Smooth muscle cell (in vitro differentiated cells): ENCODE results near the gene SELENOM. TPM values are rescaled to one million over a fixed set of nuclear protein-coding genes. Genes with fewer than 3 reads are reported as not detected.

Experiments
- DNase-seq: peaks from one replicate; lab custom pipeline; 2025; ENCODE audit not compliant: unreplicated experiment; lab: John Stamatoyannopoulos, UW
- H2AFZ ChIP-seq: fragments of 200-600 bp; sonication (generic); 2 replicates; pipeline ENCODE4 v1.6.0; 2016; ENCODE audit warnings: antibody characterized with exemption, low read depth, mild to moderate bottlenecking
- H3F3A ChIP-seq: fragments of 200-600 bp; sonication (generic); 2 replicates; pipeline ENCODE4 v1.6.0; 2017; ENCODE audit warnings: antibody characterized with exemption, low read depth
- H3K27ac ChIP-seq: fragments of 200-600 bp; sonication (generic); 2 replicates; pipeline ENCODE4 v1.5.1; 2016; ENCODE audit warnings: low read depth, mild to moderate bottlenecking
- H3K27me3 ChIP-seq: fragments of 200-600 bp; sonication (generic); 2 replicates; pipeline ENCODE4 v1.6.1; 2016; ENCODE audit warnings: low read depth, mild to moderate bottlenecking
- H3K36me3 ChIP-seq: fragments of 200-600 bp; sonication (generic); 2 replicates; pipeline ENCODE4 v1.5.1; 2016; ENCODE audit warnings: low read depth
- H3K4me1 ChIP-seq: fragments of 200-600 bp; sonication (generic); 2 replicates; pipeline ENCODE4 v1.5.1; 2016; ENCODE audit warnings: low read depth
- H3K4me2 ChIP-seq: fragments of 200-600 bp; sonication (generic); 2 replicates; pipeline ENCODE4 v1.6.0; 2016; ENCODE audit warnings: mild to moderate bottlenecking
- H3K4me3 ChIP-seq: fragments of 200-600 bp; sonication (generic); 2 replicates; pipeline ENCODE4 v1.5.1; 2016; ENCODE audit warnings: mild to moderate bottlenecking
- H3K79me2 ChIP-seq: fragments of 200-600 bp; sonication (generic); 2 replicates; pipeline ENCODE4 v1.6.0; 2016; ENCODE audit warnings: low read depth, mild to moderate bottlenecking
- H3K9ac ChIP-seq: fragments of 200-600 bp; sonication (generic); 2 replicates; pipeline ENCODE4 v1.6.0; 2016; ENCODE audit warnings: low read depth
- H3K9me3 ChIP-seq: fragments of 200-600 bp; sonication (generic); replicated peaks from 2 replicates; pipeline ENCODE4 v1.5.1; 2016; ENCODE audit warnings: low read depth
- H4K20me1 ChIP-seq: fragments of 200-600 bp; sonication (generic); 2 replicates; pipeline ENCODE4 v1.6.0; 2016; ENCODE audit warnings: low read depth
- CTCF ChIP-seq: fragments of 200-600 bp; sonication (generic); IDR thresholded peaks from 2 replicates; pipeline ENCODE4 v1.5.1; 2017; ENCODE audit warnings: borderline replicate concordance, mild to moderate bottlenecking, antibody characterized with exemption; ENCODE audit not compliant: insufficient read depth, poor library complexity, severe bottlenecking
- WGBS: methylation state at CpG from one replicate; pipeline ENCODE4 v1.1.7; 2016; ENCODE audit warnings: low lambda C conversion rate; 5-methylcytosine and 5-hydroxymethylcytosine counted together
- polyA plus RNA-seq: library from polyadenylated mRNA; unstranded; fragments of >200 nt; fragmentation: Nextera tagmentation; extraction: Ambion mirVana; gene quantifications from 2 replicates; pipeline ENCODE4 v1.2.1, GENCODE V29; 2016
- total RNA-seq: library from RNA; depleted of rRNA; stranded (reverse); fragments of >200 nt; gene quantifications from 2 replicates; pipeline ENCODE4 v1.2.3, GENCODE V29; 2014

The SELENOM gene
- total and polyA plus RNA-seq, 2 experiments from 2014 or later: 450 to 600 TPM

DNA sequence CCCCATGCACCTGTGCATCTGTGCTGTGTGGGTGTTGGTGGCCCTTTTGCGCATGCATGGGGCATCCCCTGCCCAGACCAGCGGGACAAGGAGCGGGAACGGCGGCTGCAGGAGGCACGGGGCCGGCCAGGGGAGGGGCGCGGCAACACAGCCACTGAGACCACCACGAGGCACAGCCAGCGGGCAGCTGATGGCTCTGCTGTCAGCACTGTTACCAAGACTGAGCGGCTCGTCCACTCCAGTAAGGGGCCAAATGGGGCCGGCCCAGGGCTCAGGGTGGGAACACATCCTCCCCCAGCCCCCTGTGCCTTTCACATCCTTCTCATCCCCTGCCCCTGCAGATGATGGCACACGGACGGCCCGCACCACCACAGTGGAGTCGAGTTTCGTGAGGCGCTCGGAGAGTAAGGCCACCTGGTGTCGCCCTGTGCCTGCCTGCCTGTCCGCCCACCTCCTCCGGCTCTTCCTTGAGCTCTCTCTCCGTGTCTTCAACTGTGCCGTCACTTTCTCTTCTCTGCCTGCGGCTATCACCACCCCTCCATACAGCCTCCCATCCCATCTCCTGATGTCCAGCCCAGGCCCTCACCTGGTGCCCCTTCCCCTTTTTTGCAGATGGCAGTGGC is 10.6 kb downstream of the SELENOM start:
- H3K9me3 ChIP-seq: no peaks in the 10 kb centered on the region
- no peak overlapping the region for H3K4me3 ChIP-seq
- H2AFZ ChIP-seq: no peak overlapping the region
- H3K27ac ChIP-seq: no peak overlapping the region
- DNase-seq: no peak
- peaks cover 5% of the 10 kb centered on the region for H3K36me3 ChIP-seq
- no peaks in the 10 kb centered on the region for H3K27me3 ChIP-seq
- 91% methylated on average over 19 of the region's 27 CpGs for WGBS
- TF ChIP-seq CTCF: no peak
- peaks cover 29% of the 10 kb centered on the region for H3F3A ChIP-seq
- H3K4me1 ChIP-seq: no peaks in the 10 kb centered on the region
- no peak overlapping the region for H3K9ac ChIP-seq
- H4K20me1 ChIP-seq: peaks cover 38% of the 10 kb centered on the region
- H3K79me2 ChIP-seq: no peaks in the 10 kb centered on the region
- no peak overlapping the region for H3K4me2 ChIP-seq

DNA sequence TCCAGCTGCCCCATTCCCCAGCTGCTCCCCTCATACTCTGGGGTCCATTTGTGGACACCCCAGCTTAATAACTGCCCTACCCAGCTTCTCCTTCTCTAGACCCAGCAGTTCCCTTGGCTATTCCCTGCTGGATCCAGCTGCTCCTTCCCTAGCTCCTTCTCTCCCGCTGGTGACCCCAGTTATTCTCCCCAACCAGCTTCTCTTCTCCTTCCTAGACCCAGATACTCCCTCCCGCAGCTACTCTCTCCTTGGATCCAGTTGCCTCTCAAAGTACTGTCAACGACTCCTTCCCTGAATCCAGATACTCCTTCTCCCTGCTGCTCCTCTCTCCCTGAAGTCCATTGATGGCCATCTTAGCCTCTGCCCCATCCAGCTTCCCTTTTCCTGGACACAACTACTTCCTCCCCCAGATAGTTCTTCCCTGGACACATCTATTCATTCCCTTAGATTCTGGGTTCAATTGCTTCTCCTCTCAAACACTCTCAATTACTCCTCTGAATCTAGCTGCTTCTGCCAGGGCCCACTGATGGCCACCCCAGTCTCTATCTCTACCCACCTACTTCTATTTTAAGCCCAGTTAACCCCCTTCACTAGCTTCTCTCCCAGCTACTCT is 11.6 kb downstream of the SELENOM start:
- H3K9me3 ChIP-seq: no peaks in the 10 kb centered on the region
- no peak overlapping the region for H2AFZ ChIP-seq
- no peaks in the 10 kb centered on the region for H3K27me3 ChIP-seq
- peaks cover 46% of the 10 kb centered on the region for H4K20me1 ChIP-seq
- H3K4me2 ChIP-seq: no peak overlapping the region
- H3K9ac ChIP-seq: no peak overlapping the region
- WGBS: 97% methylated on average over 3 of the region's 3 CpGs
- H3K36me3 ChIP-seq: peaks cover 5% of the 10 kb centered on the region
- H3K27ac ChIP-seq: no peak overlapping the region
- peaks cover 24% of the 10 kb centered on the region for H3F3A ChIP-seq
- TF ChIP-seq CTCF: no peak
- H3K79me2 ChIP-seq: no peaks in the 10 kb centered on the region
- no peak overlapping the region for H3K4me3 ChIP-seq
- H3K4me1 ChIP-seq: no peaks in the 10 kb centered on the region
- no peak for DNase-seq

DNA sequence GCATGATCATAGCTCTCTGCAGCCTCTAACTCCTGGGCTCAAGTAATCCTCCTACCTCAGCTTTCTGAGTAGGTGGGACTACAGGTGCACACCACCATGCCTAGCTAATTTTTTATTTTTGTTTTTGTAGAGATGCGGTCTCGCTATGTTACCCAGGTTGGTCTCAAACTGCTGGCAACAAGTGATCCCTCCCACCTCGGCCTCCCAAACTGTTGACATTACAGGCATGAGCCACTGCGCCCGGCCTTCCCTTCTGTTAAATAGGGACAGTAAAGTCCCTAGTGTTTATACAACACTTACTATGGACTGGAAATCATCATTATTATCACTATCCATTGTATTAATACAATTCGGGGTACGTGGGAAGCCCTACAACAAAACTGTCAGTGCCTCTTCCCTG is 12.6 kb downstream of the SELENOM start:
- H3K79me2 ChIP-seq: no peaks in the 10 kb centered on the region
- no peak for TF ChIP-seq CTCF
- H2AFZ ChIP-seq: no peak overlapping the region
- H3K27me3 ChIP-seq: no peaks in the 10 kb centered on the region
- peaks cover 17% of the 10 kb centered on the region for H3F3A ChIP-seq
- H3K4me3 ChIP-seq: no peak overlapping the region
- peaks cover 5% of the 10 kb centered on the region for H3K36me3 ChIP-seq
- DNase-seq: no peak
- 93% methylated on average over 7 of the region's 7 CpGs for WGBS
- H4K20me1 ChIP-seq: peaks cover 54% of the 10 kb centered on the region
- no peaks in the 10 kb centered on the region for H3K4me1 ChIP-seq
- no peak overlapping the region for H3K9ac ChIP-seq
- H3K9me3 ChIP-seq: no peaks in the 10 kb centered on the region
- H3K27ac ChIP-seq: no peak overlapping the region
- H3K4me2 ChIP-seq: no peak overlapping the region
